GM23338 (cell line): ENCODE data around the gene ZFAND6. TPM values are rescaled to one million over a fixed set of nuclear protein-coding genes. Genes with fewer than 3 reads are reported as not detected.
"Not testable (repeated sequence)": the region's sequence is repeated elsewhere in the genome, so short reads cannot be mapped to it uniquely, and the experiment has no call there.

Source experiments
- ATAC-seq: fragments of 200-7000 bp; cut with Tn5 transposase; 3 replicates; pipeline ENCODE4 v1.9.1; 2020
- DNase-seq: peaks from one replicate; pipeline ENCODE4 v3.0.0-alpha.2; 2015; ENCODE audit warnings: low spot score
- H2AFZ ChIP-seq: fragments of 200-600 bp; sonication (generic); 2 replicates; pipeline ENCODE4 v1.8.0; 2016; ENCODE audit warnings: antibody characterized with exemption, mild to moderate bottlenecking, moderate library complexity
- H3F3A ChIP-seq: fragments of 200-600 bp; sonication (generic); replicated peaks from 2 replicates; pipeline ENCODE4 v1.8.0; 2017; ENCODE audit warnings: antibody characterized with exemption, mixed run types, low read depth
- H3K27ac ChIP-seq: fragments of 200-600 bp; sonication (generic); 2 replicates; pipeline ENCODE4 v1.6.1; 2016; ENCODE audit warnings: low read depth
- H3K27me3 ChIP-seq: fragments of 200-600 bp; sonication (generic); 2 replicates; pipeline ENCODE4 v1.8.0; 2016; ENCODE audit warnings: mild to moderate bottlenecking, mixed run types, moderate library complexity; ENCODE audit not compliant: insufficient read depth
- H3K36me3 ChIP-seq: fragments of 200-600 bp; sonication (generic); 2 replicates; pipeline ENCODE4 v1.8.0; 2016; ENCODE audit warnings: mild to moderate bottlenecking; ENCODE audit not compliant: insufficient read depth
- H3K4me1 ChIP-seq: fragments of 200-600 bp; sonication (generic); 2 replicates; pipeline ENCODE4 v1.8.0; 2016; ENCODE audit warnings: mild to moderate bottlenecking, moderate library complexity; ENCODE audit not compliant: insufficient read depth
- H3K4me2 ChIP-seq: fragments of 200-600 bp; sonication (generic); 2 replicates; pipeline ENCODE4 v1.7.1; 2017; ENCODE audit warnings: mixed run types
- H3K4me3 ChIP-seq: fragments of 200-600 bp; sonication (generic); 2 replicates; pipeline ENCODE4 v1.6.1; 2016; ENCODE audit warnings: mixed run types
- H3K79me2 ChIP-seq: fragments of 200-600 bp; sonication (generic); replicated peaks from 2 replicates; pipeline ENCODE4 v1.8.0; 2017; ENCODE audit warnings: mild to moderate bottlenecking; ENCODE audit not compliant: insufficient read depth
- H3K9me2 ChIP-seq: fragments of 200-600 bp; sonication (generic); 2 replicates; pipeline ENCODE4 v1.8.0; 2017; ENCODE audit not compliant: insufficient read depth
- H4K20me1 ChIP-seq: fragments of 200-600 bp; sonication (generic); replicated peaks from 2 replicates; pipeline ENCODE4 v1.8.0; 2017; ENCODE audit warnings: mild to moderate bottlenecking; ENCODE audit not compliant: insufficient read depth
- H3K27ac Mint-ChIP-seq: 2 replicates; pipeline ENCODE4 v1.8.0; 2020; ENCODE audit warnings: inconsistent platforms, mild to moderate bottlenecking, moderate library complexity, mixed read lengths
- H3K27me3 Mint-ChIP-seq: 3 replicates; pipeline ENCODE4 v1.8.0; 2022; ENCODE audit warnings: low read depth, mild to moderate bottlenecking, moderate library complexity, mixed read lengths, inconsistent platforms; ENCODE audit not compliant: insufficient read depth, poor library complexity
- H3K36me3 Mint-ChIP-seq: 3 replicates; pipeline ENCODE4 v1.8.0; 2021; ENCODE audit warnings: low read depth, mild to moderate bottlenecking, inconsistent platforms, moderate library complexity, mixed read lengths
- H3K4me1 Mint-ChIP-seq: 3 replicates; pipeline ENCODE4 v1.8.0; 2020; ENCODE audit warnings: mild to moderate bottlenecking, inconsistent platforms, mixed read lengths
- H3K4me3 Mint-ChIP-seq: 3 replicates; pipeline ENCODE4 v1.8.0; 2021; ENCODE audit warnings: moderate library complexity, mild to moderate bottlenecking, inconsistent platforms, mixed read lengths
- H3K9me3 Mint-ChIP-seq: 3 replicates; pipeline ENCODE4 v1.8.0; 2020; ENCODE audit warnings: moderate library complexity, mild to moderate bottlenecking, inconsistent platforms, mixed read lengths
- CREB1 ChIP-seq: fragments of 250-450 bp; sonication (Bioruptor Pico); IDR thresholded peaks from 2 replicates; pipeline ENCODE4 v1.5.0; 2020; ENCODE audit warnings: low read depth, mild to moderate bottlenecking, moderate library complexity
- CTCF ChIP-seq, 2 experiments: fragments of 200-600 bp in 1 of 2; sonication (generic) in 1 of 2; conservative IDR thresholded peaks; 2 replicates each; pipeline versions ENCODE4 v1.5.1 to v1.6.1; 2016 to 2017; ENCODE audit warnings: antibody characterized with exemption in 2 of 2, low read depth in 2 of 2, mild to moderate bottlenecking in 2 of 2, moderate library complexity in 1 of 2
- EZH2phosphoT487 ChIP-seq: fragments of 200-600 bp; sonication (generic); IDR thresholded peaks from one replicate; pipeline ENCODE4 v1.8.1; 2018; ENCODE audit warnings: antibody characterized with exemption; ENCODE audit not compliant: unreplicated experiment
- JUNB ChIP-seq: IDR thresholded peaks from one replicate; pipeline ENCODE4 v1.6.1; 2016; ENCODE audit warnings: antibody characterized with exemption; ENCODE audit not compliant: unreplicated experiment
- ZNF462 ChIP-seq: fragments of 250-450 bp; sonication (Bioruptor Pico); IDR thresholded peaks from 2 replicates; pipeline ENCODE4 v1.5.0; 2020; ENCODE audit warnings: mild to moderate bottlenecking, moderate library complexity
- polyA plus RNA-seq: library from polyadenylated mRNA; unstranded; fragments of >200 nt; fragmentation: Nextera tagmentation; extraction: Ambion mirVana; gene quantifications from 2 replicates; pipeline ENCODE4 v1.2.1, GENCODE V29; 2016
- total RNA-seq: library from RNA; depleted of rRNA; stranded (reverse); fragments of >200 nt; shearing (Covaris generic); gene quantifications from 2 replicates; pipeline ENCODE4 v1.2.3, GENCODE V29; 2014
- TF ChIP-seq, protein P1 (sequence below): IDR thresholded peaks from one replicate; pipeline ENCODE4 v1.6.1; 2018; ENCODE audit warnings: antibody characterized with exemption; ENCODE audit not compliant: unreplicated experiment

ZFAND6 gene
- total and polyA plus RNA-seq, 2 experiments from 2014 or later = 205 to 292 TPM

- TF ChIP-seq ZNF462 (CRISPR knock-in tag) (no peak), CREB1 (no peak), CTCF (conservative IDR thresholded peaks at IDR 0.05; ENCODE audit: low read depth in 2 of 2) (no peak), JUNB (no peak), EZH2phosphoT487 (no peak)
- TF ChIP-seq, protein P1, sequence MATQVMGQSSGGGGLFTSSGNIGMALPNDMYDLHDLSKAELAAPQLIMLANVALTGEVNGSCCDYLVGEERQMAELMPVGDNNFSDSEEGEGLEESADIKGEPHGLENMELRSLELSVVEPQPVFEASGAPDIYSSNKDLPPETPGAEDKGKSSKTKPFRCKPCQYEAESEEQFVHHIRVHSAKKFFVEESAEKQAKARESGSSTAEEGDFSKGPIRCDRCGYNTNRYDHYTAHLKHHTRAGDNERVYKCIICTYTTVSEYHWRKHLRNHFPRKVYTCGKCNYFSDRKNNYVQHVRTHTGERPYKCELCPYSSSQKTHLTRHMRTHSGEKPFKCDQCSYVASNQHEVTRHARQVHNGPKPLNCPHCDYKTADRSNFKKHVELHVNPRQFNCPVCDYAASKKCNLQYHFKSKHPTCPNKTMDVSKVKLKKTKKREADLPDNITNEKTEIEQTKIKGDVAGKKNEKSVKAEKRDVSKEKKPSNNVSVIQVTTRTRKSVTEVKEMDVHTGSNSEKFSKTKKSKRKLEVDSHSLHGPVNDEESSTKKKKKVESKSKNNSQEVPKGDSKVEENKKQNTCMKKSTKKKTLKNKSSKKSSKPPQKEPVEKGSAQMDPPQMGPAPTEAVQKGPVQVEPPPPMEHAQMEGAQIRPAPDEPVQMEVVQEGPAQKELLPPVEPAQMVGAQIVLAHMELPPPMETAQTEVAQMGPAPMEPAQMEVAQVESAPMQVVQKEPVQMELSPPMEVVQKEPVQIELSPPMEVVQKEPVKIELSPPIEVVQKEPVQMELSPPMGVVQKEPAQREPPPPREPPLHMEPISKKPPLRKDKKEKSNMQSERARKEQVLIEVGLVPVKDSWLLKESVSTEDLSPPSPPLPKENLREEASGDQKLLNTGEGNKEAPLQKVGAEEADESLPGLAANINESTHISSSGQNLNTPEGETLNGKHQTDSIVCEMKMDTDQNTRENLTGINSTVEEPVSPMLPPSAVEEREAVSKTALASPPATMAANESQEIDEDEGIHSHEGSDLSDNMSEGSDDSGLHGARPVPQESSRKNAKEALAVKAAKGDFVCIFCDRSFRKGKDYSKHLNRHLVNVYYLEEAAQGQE = no peak
Measured at GRCh38 chr15:80015156-80015555, 44.3 kb upstream of the ZFAND6 start (continued).

- H3K27me3 Mint-ChIP-seq, H3K4me1 Mint-ChIP-seq, H3K27ac Mint-ChIP-seq, H3K27ac ChIP-seq, DNase-seq, H3K4me1 ChIP-seq, H3K4me2 ChIP-seq, H3K36me3 Mint-ChIP-seq, H3K36me3 ChIP-seq, H3F3A ChIP-seq, H3K79me2 ChIP-seq, H3K4me3 ChIP-seq, H2AFZ ChIP-seq, H3K4me3 Mint-ChIP-seq, H3K27me3 ChIP-seq, ATAC-seq, H4K20me1 ChIP-seq, H3K9me3 Mint-ChIP-seq, H3K9me2 ChIP-seq: not testable (repeated sequence)
Measured at GRCh38 chr15:80016506-80016905, 43.0 kb upstream of the ZFAND6 start.

DNA sequence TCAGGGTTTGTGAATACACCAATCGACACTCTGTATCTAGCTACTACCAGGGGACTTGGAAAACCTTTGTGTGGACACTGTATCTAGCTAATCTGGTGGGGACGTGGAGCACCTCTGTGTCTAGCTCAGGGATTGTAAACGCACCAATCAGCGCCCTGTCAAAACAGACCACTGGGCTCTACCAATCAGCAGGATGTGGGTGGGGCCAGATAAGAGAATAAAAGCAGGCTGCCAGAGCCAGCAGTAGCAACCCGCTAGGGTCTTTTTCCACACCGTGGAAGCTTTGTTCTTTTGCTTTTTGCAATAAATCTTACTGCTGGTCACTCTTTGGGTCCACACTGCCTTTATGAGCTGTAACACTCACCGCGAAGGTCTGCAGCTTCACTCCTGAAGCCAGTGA is 42.3 kb upstream of the ZFAND6 start:
- not testable (repeated sequence) for H4K20me1 ChIP-seq, H3K4me3 ChIP-seq, H2AFZ ChIP-seq, H3K9me2 ChIP-seq, H3K27ac Mint-ChIP-seq, H3K36me3 Mint-ChIP-seq, H3F3A ChIP-seq, H3K9me3 Mint-ChIP-seq, H3K4me1 Mint-ChIP-seq, H3K4me1 ChIP-seq, H3K27me3 ChIP-seq, H3K36me3 ChIP-seq, H3K4me3 Mint-ChIP-seq, H3K27ac ChIP-seq, H3K79me2 ChIP-seq, ATAC-seq, H3K27me3 Mint-ChIP-seq, DNase-seq, H3K4me2 ChIP-seq
